Femur (tissue), 1 donor: ENCODE measurements around the gene FGB.

Experiments
- DNase-seq: peaks from one replicate; pipeline ENCODE4 v3.0.0-alpha.2; 2017

FGB gene

DNA sequence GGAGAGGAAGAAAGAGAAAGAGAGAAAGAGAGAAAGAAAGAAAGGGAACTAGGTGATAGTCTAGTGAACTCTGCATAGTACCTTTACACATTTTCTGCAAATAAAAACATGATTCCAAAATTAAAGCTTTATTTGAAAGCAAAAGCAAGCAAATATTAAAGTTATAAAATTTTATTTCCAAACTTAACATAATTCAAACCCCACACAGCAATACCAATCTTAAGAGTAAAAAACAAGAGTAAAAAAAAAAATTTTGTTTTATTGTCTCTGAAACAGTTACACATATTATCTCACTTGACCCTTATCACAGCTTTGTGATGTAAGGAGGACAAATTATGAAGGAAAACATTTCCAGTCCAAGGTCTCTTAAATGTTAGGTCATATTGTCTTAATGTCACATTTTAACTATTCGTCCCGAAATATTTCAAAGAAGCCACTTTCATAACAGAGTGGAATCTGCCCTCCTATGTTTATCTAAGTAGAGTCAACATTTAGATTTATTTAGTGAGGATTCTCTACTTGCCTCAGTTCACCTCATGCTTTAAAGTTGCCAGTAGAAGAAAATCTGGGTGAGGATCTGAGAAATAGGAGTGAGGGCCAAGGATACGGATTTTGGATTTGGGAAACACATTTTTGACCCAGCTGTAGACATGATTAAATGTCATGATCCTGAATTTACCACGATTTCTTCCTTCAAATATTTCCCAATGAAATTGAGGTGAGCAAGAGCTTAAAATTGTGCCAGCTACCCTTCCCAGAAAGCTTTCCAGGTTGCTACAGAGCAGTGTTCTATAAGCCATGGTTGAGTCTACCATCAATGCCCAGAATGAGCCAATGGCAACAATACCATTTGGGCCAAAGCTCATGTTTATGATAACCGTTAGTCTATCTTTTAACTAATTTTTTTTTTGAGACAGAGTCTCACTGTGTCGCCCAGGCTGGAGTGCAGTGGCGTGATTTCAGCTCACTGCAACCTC is 35.3 kb downstream of the FGB start:
- no peak for DNase-seq

DNA sequence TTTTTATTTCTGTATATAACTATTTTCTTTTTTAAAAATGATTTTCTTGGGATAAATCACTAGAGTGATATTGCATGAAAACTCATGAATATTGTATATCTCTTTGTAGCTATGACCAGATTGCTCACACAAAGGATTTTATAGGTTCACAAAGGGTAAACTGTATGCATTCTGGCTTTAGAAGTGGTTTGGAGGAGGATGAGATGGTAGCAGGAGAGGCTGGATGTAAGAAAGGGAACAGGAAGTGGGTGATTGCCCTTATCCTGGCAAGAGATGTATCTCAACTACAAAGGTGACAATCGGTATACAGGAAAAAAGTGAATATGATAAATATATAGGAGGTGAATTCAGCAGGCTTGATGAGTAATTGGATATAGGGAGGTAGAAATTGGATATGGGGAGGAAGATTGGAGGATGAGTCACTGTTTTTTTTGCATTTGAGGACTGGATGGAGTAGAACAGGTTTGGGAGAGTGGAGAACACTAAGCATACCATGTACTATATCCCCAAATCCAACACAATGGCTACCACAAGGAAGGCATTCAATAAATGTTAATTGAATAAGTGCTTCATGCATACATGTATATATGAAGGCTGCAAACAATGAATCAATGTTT is 39.7 kb downstream of the FGB start:
- no peak for DNase-seq

DNA sequence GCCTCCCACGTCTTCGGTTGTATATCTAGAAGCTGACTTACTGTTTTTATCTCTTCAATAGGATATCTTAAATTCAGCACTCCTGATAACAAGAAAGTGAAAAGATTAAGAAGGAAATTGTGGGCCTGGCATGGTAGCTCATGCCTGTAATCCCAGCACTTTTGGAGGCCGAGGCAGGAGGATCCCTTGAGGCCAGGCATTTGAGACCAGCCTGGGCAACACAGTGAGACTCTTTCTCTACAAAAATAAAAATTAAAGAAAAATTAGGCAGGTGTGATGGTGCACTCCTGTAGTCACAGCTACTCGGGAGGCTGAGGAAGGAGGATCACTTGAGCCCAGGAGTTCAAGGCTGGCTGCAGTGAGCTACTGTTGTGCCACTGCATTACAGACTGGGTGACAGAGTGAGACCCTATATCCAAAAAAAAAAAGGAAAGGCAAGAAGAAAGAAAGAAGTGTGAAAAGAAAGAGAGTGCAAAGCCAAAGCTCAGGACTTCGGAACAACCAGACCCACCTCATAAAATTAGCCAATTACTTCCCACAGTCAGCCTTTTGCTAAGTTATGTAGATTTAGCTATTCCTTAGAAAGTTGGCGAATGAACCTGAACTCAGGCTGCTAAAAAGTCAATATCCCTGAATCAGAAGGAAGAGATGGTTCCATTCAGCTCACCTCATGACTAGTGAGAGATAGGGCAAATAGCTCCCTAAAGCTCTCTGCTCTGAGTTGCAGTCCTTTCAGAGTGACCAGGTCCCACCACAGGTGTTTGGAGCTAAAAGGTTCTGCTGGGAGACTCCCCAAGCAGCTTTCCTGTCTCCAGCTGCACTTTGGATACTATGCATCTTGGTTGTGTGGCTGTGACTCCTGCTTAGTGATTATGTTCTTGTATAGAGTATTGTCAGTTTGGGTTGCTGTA is 40.5 kb downstream of the FGB start:
- no peak for DNase-seq

GRCh38 chr4:154604696-154605200 is 41.9 kb downstream of the FGB start:
- no peak for DNase-seq

DNA sequence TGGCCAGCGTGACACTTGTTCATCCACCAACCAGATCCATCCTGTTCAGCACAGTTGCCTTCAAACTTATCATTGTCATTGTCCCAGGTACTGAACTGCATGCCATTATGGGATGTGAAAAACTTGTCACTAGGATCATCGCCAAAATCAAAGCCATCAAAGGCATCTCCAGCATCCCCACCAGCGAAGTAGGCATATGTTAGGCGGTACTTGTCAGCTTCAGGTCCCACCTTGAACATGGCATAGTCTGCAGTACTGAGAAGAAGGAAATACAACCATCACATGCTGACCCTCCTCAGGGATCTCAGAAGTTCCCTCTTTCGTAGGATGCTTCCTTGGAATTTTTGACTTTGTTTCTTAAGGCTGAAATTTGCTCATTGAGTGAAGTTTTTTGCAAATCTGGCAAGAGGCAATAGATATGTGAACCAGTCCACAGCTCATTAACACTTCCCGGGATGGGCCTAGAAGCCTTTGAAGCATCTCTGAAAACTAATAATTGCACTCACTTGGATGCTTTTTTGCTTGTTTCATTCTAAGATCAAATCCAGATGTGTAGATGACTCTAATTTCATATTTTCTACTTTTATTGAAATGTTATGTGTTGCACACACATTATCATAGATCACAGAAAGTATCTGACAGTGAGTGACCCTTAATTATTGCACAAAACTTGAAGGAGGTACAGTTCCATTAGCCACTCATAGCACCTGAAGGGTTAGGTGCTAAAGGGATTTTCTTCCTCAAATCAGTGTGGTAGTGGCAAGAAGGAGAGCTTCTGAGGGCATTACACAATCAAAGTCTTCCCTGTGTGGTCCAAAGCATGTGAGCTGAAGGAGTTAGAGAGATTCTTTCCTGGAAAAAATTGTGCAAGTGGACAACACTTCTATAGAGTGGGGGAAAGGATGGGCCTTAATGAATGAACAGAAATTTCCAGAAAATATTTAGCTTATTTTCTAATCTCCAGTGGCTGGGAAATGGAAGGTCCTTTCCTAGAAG is 44.2 kb downstream of the FGB start:
- DNase-seq: no peak

GRCh38 chr4:154608361-154609252 is 45.8 kb downstream of the FGB start:
- no peak for DNase-seq

- no peak for DNase-seq
Observed at GRCh38 chr4:154609532-154609931, 46.7 kb downstream of the FGB start.

DNA sequence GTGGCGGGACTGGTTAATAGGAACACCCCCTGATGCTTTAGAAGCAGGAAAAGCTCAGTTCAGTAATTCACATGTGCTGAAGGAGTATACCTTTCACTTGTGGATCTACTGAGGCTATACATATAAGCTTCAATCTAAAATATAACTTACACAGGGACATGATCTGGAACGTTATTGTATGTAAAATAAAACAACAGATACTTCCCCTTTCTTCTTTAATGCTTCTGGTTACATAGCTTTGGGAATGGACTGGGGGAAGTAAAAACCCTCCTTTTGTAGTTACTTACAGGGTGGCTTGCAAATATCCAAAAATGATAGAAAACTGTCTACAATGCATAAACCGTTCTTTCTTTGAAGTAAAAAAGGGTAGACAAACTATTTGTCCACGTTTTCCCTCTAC is 47.8 kb downstream of the FGB start:
- no peak for DNase-seq

DNA sequence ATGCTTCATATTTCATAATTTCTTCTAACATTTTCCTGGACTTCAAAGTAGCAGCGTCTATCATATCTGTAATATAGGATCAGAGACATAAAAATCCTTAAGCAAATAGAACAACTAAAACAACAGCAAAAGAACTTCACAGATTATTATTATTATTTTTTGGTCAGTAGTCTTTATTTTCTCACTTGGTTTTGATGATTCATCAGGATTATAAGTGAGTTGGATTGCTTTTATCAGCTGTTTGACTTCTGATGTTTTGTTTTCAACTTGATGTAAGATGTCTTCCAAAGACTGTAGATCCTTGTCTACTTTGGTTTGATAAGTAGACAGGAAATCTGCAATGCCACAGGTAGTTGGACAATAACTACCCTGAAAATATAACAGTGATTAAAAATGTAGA is 49.0 kb downstream of the FGB start:
- DNase-seq: no peak

DNA sequence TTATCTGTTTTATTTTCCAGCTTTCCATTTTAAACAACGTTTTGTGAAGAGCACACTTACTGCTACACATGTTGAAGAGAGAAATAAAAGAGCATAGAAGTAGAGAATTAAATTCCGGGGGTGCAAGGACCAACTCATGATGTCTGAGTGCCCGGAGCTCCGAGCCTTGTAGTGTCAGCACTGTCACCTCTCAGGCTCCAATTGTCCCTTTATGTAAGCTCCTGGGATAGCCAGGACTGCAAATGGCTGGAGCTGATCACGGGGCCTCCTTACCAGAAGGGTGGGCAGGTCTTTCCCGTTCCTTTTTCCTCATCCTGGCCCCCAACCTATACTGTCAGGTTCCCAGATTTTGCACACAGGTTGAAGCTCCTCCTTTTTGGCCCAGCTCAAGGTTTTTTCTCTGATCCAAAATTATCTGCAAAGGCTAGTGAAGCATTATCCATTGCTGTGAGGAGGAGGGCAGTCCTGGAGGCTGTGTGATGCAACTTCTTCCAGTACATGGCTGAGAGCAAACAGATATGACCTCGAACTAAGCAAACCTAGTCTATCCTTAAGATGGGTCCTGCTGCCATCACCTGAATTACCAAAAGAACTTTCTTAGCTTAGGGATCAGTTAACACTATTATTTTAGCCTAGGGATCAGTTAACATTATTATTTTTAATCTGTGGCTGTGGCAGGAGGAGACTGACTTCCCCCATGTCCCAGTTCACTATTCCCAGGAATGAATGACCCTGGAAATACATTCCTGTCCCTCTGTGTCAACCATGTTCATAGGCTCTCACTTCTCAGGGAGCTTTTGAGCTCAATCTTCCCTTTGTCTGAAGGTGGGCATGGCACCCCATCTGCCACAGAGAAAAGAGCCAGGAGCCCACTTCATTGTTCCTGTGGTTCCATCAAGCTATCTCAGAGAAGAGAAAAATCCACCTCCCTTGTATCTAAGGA is 49.9 kb downstream of the FGB start, which contains the start of gene FGG:
TSS of gene FGG (minus strand) at position 185 of the 943 bp plus-strand sequence. CDS start at position 138, 47 bp downstream.
- no peak for DNase-seq

DNA sequence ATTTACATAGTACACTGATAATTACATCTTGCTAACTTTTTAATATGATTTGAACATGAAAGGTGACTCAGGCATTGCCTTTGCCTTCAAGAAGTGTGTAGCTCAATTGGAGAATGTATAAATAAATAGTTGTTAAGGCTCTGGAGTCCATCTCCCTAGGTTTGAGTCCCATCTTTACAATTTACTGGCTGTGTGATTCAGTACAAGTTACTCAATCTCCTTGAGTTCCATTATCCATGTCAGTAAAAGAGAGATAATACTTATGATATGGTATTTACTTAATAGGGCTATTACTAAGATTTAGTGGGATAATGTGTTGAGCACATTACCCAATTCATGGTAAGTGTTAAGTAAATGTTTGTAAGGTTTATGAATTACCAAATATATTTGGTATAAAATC is 51.5 kb downstream of the FGB start:
- no peak for DNase-seq

- DNase-seq: no peak
Observed at GRCh38 chr4:154615211-154615610, 52.4 kb downstream of the FGB start.

DNA sequence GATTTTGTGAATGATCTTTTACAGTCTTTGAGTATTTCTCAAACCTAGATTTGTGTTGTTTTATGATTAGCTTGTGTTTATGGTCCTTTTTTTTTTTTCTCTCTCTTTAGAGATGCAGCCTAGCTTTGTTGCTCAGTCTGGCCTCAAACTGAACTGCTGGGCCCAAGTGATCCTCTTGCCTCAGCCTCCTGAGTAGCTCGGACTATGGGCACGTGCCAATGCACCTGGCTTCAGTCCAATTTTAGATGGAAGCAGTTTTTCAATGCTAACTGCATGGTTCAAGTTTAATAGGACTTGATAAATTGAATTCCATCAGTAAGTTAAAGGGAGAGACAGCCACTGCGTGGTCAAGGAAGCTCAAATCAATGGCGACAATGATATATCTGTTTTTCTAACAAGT is 53.5 kb downstream of the FGB start:
- DNase-seq: no peak

GRCh38 chr4:154616731-154617130 is 53.9 kb downstream of the FGB start:
- no peak for DNase-seq

- no peak for DNase-seq
Observed at GRCh38 chr4:154617820-154618317, 55.1 kb downstream of the FGB start.

GRCh38 chr4:154618708-154619315 is 56.0 kb downstream of the FGB start:
- DNase-seq: peak; percentile 41

GRCh38 chr4:154620111-154620510 is 57.3 kb downstream of the FGB start:
- no peak for DNase-seq
